NCI-H345 treated with DMSO at 0.1 percent for 48 hours (cell line): ENCODE results near the gene ALOXE3.
A peak's percentile ranks its signal among the peaks of the same experiment; 100 is the strongest.

ENCODE experiments used
- DNase-seq: peaks from one replicate; lab custom pipeline; 2025; ENCODE audit not compliant: unreplicated experiment; lab: John Stamatoyannopoulos, UW

ALOXE3 gene

GRCh38 chr17:8142887-8143580 lies 24.7 kb upstream of the ALOXE3 start:
- DNase-seq = no peak

- no peak for DNase-seq
These were observed 24.0 kb upstream of the ALOXE3 start for GRCh38 chr17:8142158-8142886.

- DNase-seq = no peak
These were observed 23.4 kb upstream of the ALOXE3 start for GRCh38 chr17:8141741-8142140.

GRCh38 chr17:8141045-8141444 lies 22.7 kb upstream of the ALOXE3 start:
- DNase-seq = no peak

- no peak for DNase-seq
These were observed 22.0 kb upstream of the ALOXE3 start for GRCh38 chr17:8140065-8141029.

- peak; percentile 80 for DNase-seq
These were observed 20.5 kb upstream of the ALOXE3 start for GRCh38 chr17:8138672-8139371.

- DNase-seq = no peak
These were observed 20.0 kb upstream of the ALOXE3 start for GRCh38 chr17:8138374-8138671.

- no peak for DNase-seq
These were observed 19.5 kb upstream of the ALOXE3 start for GRCh38 chr17:8137645-8138373.

- DNase-seq = no peak
These were observed 15.6 kb upstream of the ALOXE3 start for GRCh38 chr17:8133941-8134340.

- no peak for DNase-seq
These were observed 15.1 kb upstream of the ALOXE3 start for GRCh38 chr17:8133399-8133798.

- no peak for DNase-seq
These were observed 13.6 kb upstream of the ALOXE3 start for GRCh38 chr17:8131844-8132441.

- DNase-seq = no peak
These were observed 9.9 kb upstream of the ALOXE3 start for GRCh38 chr17:8128125-8128784.

- DNase-seq = peak; percentile 15
These were observed 8.3 kb upstream of the ALOXE3 start for GRCh38 chr17:8126491-8127066.

- no peak for DNase-seq
These were observed 7.7 kb upstream of the ALOXE3 start for GRCh38 chr17:8125947-8126490.

- DNase-seq = no peak
These were observed 7.0 kb upstream of the ALOXE3 start for GRCh38 chr17:8125154-8125946.

GRCh38 chr17:8124350-8125153 lies 6.2 kb upstream of the ALOXE3 start:
- peak; percentile 15 for DNase-seq

GRCh38 chr17:8123695-8124349 lies 5.5 kb upstream of the ALOXE3 start, which contains the start of gene HES7:
Gene HES7 (minus strand): TSS chr17:8124106. CDS start chr17:8124084, 22 bp downstream.
- no peak for DNase-seq
